Lower lobe of right lung (tissue), 2 donors: ENCODE measurements around the gene RBM43. TPM values are rescaled to one million over a fixed set of nuclear protein-coding genes. Genes with fewer than 3 reads are reported as not detected.

Source experiments
- ATAC-seq, 2 donors: fragments of 200-7000 bp; cut with Tn5 transposase; one replicate each; pipeline ENCODE4 v1.9.1; 2020 to 2022; ENCODE audit warnings: mild to moderate bottlenecking in 2 of 2, moderate library complexity in 2 of 2
- DNase-seq: peaks from one replicate; pipeline ENCODE4 v3.0.0-alpha.2; 2020
- H3K27ac ChIP-seq: fragments of 200-600 bp; one replicate; pipeline ENCODE4 v1.8.0; 2022
- H3K27me3 ChIP-seq: fragments of 200-600 bp; one replicate; pipeline ENCODE4 v1.8.0; 2022; ENCODE audit warnings: low read depth
- H3K36me3 ChIP-seq: fragments of 200-600 bp; one replicate; pipeline ENCODE4 v1.8.0; 2022; ENCODE audit warnings: mild to moderate bottlenecking
- H3K4me1 ChIP-seq: fragments of 200-600 bp; one replicate; pipeline ENCODE4 v1.8.0; 2022
- H3K4me3 ChIP-seq: fragments of 200-600 bp; one replicate; pipeline ENCODE4 v1.8.0; 2022; ENCODE audit warnings: mild to moderate bottlenecking
- H3K9me3 ChIP-seq: fragments of 200-600 bp; one replicate; pipeline ENCODE4 v1.8.0; 2022
- intact Hi-C: fragments of 100-400 bp; cut with DNase I; formaldehyde crosslinking; loops from one replicate; pipeline ENCODE4 v1.11.0; 2022
- total RNA-seq: library from RNA; stranded (reverse); fragmentation: NEBNext Ultra II Directional; extraction: Animal tissue kit (Norgen Biotek cat#: 25700); gene quantifications from one replicate; pipeline ENCODE4 v1.2.1, GENCODE V29; 2021
- TF ChIP-seq, protein P1 (sequence below): fragments of 200-600 bp; IDR thresholded peaks from one replicate; pipeline ENCODE4 v1.8.0; 2022; ENCODE audit warnings: antibody characterized with exemption, mild to moderate bottlenecking
- donor health status: DM: no; HTN: yes; CAD: no; lungs with severe emphysema.

The RBM43 gene
- total RNA-seq, 1 donor from 2014 or later, result 10.4 TPM

DNA sequence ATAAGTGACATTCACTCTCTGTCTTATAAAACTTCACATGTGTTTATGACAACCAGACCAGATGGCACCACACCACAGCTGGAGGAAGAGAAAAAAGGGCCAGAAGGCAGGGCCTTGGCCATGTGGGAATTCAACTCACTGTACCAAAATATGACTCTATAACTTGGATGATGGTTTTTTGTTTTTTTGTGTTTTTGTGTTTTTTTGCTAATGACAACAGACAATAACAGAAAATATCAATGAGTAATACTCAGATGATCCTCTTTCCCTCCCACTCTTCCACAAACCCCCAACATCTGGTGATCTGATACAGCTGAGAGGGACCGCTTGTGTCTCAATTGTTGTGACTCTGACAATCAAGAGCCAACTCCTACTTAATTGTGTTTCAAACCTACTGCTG is 15.4 kb upstream of the RBM43 start:
- peaks cover 100% of the 10 kb centered on the region for H3K36me3 ChIP-seq
- no peak overlapping the region for H3K27ac ChIP-seq
- H3K27me3 ChIP-seq, result no peaks in the 10 kb centered on the region
- no peaks in the 10 kb centered on the region for H3K9me3 ChIP-seq
- intact Hi-C loops, result no loop called here
- no peaks in the 10 kb centered on the region for H3K4me1 ChIP-seq
- no peak overlapping the region for H3K4me3 ChIP-seq
- TF ChIP-seq, protein P1, sequence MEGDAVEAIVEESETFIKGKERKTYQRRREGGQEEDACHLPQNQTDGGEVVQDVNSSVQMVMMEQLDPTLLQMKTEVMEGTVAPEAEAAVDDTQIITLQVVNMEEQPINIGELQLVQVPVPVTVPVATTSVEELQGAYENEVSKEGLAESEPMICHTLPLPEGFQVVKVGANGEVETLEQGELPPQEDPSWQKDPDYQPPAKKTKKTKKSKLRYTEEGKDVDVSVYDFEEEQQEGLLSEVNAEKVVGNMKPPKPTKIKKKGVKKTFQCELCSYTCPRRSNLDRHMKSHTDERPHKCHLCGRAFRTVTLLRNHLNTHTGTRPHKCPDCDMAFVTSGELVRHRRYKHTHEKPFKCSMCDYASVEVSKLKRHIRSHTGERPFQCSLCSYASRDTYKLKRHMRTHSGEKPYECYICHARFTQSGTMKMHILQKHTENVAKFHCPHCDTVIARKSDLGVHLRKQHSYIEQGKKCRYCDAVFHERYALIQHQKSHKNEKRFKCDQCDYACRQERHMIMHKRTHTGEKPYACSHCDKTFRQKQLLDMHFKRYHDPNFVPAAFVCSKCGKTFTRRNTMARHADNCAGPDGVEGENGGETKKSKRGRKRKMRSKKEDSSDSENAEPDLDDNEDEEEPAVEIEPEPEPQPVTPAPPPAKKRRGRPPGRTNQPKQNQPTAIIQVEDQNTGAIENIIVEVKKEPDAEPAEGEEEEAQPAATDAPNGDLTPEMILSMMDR, result no peak
- DNase-seq (no peak), ATAC-seq (no peak)

DNA sequence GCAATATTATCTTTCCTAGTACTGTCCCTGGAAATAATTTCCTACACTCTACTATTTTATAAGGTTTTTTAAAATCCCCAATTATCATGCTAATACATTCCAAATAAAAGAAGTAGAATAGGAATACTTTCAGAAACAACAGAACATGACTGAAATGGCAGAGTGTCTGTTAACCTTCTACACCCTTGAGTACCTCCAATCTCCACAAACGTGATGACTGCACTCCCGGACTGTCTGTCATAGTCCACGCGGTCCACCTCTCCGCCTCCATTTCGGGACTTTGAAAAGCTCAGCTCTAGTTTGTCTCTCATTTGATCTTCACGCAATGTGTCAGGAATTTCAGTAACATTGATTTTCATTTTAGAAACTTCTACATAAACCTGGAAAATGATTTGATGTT is 13.6 kb upstream of the RBM43 start:
- TF ChIP-seq, protein P1, result no peak
- DNase-seq (no peak), ATAC-seq (no peak)
- no peak overlapping the region for H3K27ac ChIP-seq
- H3K4me1 ChIP-seq, result no peaks in the 10 kb centered on the region
- H3K4me3 ChIP-seq, result no peak overlapping the region
- H3K9me3 ChIP-seq, result no peaks in the 10 kb centered on the region
- H3K27me3 ChIP-seq, result no peaks in the 10 kb centered on the region
- intact Hi-C loops, result no loop called here
- H3K36me3 ChIP-seq, result peaks cover 99% of the 10 kb centered on the region

DNA sequence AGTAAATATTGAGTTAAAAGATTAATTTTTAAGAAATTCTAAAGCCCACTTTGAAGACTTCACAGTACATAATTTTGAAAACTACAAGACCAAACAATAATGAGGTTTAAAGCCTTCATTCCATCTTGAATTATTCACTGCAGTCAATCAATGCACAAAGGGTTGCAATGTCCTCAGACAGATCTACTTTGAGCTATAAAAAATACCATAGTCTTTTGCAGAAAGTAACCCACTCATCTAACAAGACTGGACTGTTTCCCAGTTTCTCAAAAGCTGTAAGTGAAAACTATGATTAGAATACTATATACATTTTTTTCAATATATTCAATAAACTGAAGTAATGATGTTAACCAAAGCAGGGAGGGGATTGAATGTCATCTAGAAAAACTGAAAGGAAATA is 10.2 kb upstream of the RBM43 start:
- Histone ChIP-seq H3K27me3 (no peaks in the 10 kb centered on the region), H3K27ac (no peak overlapping the region), H3K4me1 (no peaks in the 10 kb centered on the region), H3K4me3 (no peak overlapping the region), H3K9me3 (no peaks in the 10 kb centered on the region), H3K36me3 (peaks cover 71% of the 10 kb centered on the region)
- intact Hi-C loops, result no loop called here
- no peak for DNase-seq
- ATAC-seq, result no peak
- TF ChIP-seq, protein P1, result no peak

DNA sequence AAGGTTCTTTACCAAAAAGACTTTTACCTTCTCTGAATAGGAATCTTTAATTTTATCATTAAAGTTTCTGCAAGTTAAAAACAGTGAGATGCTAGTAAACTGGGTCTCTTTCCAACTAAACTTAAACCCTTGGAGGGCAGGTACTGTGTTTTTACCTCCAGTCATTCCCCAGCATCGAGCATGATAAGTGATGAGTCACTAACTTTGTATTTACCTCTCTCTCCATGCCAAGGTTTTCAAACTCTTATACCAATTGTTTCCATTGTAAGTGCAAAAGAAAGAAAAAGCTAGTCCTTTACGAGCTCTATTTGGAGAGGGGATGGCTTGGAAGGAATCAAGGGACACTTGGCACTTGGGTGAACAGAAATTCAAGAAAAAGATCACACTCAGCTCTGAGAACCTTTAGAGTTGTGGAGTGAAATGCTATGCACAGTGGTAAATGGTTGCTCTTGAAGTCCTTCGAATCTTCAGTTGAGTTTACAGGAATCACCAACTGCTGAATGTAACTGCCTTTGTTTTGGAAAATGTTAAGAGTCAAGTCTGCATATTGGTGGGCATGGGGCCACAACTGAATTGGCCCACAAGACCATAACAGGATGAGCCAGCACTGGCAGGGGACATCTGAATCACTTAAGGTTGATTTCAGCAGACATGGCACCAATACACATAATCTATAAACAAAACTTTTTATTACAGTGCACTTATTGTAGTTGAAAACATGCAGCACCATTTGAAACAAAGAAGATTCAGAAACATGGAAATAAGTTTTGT is 8.3 kb upstream of the RBM43 start:
- Histone ChIP-seq H3K36me3 (peaks cover 53% of the 10 kb centered on the region), H3K4me3 (no peak overlapping the region), H3K27me3 (no peaks in the 10 kb centered on the region), H3K4me1 (no peaks in the 10 kb centered on the region), H3K9me3 (no peaks in the 10 kb centered on the region), H3K27ac (no peak overlapping the region)
- ATAC-seq (no peak), DNase-seq (no peak)
- TF ChIP-seq, protein P1, result no peak
- intact Hi-C loops, result no loop called here

DNA sequence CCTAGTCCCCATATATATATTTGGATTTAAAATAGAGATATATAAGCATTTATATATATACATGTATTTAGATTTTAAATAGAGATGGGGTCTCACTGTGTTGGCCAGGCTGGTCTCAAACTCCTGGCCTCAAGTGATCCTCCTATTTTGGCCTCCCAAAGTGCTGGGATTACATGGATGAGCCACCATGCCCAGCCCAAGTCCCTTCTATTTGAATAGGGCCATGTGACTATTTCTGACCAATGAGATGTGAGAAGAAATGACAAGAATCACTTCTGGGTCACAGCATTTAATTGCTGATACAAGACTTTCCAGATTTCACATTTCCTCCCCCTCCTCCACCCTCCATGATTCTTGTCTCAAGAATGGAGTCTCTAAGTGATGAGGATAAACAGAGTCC is 6.4 kb upstream of the RBM43 start:
- no peak overlapping the region for H3K27ac ChIP-seq
- no peak for ATAC-seq
- no peak overlapping the region for H3K4me3 ChIP-seq
- no peaks in the 10 kb centered on the region for H3K4me1 ChIP-seq
- DNase-seq, result no peak
- intact Hi-C loops, result no loop called here
- no peaks in the 10 kb centered on the region for H3K9me3 ChIP-seq
- TF ChIP-seq, protein P1, result no peak
- no peaks in the 10 kb centered on the region for H3K27me3 ChIP-seq
- H3K36me3 ChIP-seq, result peaks cover 34% of the 10 kb centered on the region
